Ishikawa (cell line): ENCODE results near the gene RBM39.

Experiments
- CEBPB ChIP-seq: IDR thresholded peaks from 2 replicates; pipeline ENCODE4 v1.6.1; 2012
- EGR1 ChIP-seq: IDR thresholded peaks from 2 replicates; pipeline ENCODE4 v1.6.1; 2012
- TAF1 ChIP-seq: IDR thresholded peaks from 2 replicates; pipeline ENCODE4 v1.6.1; 2012; ENCODE audit warnings: low read depth, mild to moderate bottlenecking
- TEAD4 ChIP-seq: IDR thresholded peaks from 2 replicates; pipeline ENCODE4 v1.6.1; 2012
- TF ChIP-seq, protein P1 (sequence below): IDR thresholded peaks from 2 replicates; pipeline ENCODE4 v1.6.1; 2012
- TF ChIP-seq, protein P2 (sequence below): IDR thresholded peaks from 2 replicates; pipeline ENCODE4 v1.6.1; 2012

DNA sequence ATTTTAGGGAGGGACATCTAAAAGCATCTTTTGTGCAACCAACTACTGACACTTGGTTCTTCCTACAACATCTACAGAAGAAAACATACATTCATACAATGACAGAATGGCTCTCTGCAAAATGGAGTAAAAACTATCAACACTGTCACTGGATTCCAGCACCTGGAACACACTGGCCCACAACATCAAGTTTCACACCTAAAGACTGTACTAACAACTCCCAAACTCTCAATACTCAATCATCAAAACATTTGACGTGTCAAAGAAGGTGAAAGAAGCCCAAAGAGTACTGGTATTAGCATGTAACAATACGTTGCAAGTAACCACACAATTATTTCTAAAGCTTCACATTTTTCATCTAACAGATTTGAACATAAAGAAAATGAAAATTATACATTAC is 79.5 kb downstream of the RBM39 start:
- TF ChIP-seq TAF1, result no peak
- TF ChIP-seq TEAD4, result no peak
- TF ChIP-seq, protein P1, sequence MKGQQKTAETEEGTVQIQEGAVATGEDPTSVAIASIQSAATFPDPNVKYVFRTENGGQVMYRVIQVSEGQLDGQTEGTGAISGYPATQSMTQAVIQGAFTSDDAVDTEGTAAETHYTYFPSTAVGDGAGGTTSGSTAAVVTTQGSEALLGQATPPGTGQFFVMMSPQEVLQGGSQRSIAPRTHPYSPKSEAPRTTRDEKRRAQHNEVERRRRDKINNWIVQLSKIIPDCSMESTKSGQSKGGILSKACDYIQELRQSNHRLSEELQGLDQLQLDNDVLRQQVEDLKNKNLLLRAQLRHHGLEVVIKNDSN, result no peak
- no peak for TF ChIP-seq CEBPB
- no peak for TF ChIP-seq EGR1
- TF ChIP-seq, protein P2, sequence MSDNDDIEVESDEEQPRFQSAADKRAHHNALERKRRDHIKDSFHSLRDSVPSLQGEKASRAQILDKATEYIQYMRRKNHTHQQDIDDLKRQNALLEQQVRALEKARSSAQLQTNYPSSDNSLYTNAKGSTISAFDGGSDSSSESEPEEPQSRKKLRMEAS, result no peak
